Retinal pigment epithelial cell (primary cell): Measurements from ENCODE around the gene VIPR1.

ENCODE experiments used
- DNase-seq: peaks from one replicate; pipeline ENCODE4 v3.0.0-alpha.2; 2010; ENCODE audit warnings: low read depth
- H3K4me3 ChIP-seq: 2 replicates; pipeline ENCODE4 v1.5.1; 2011; ENCODE audit warnings: mild to moderate bottlenecking, low read length, control low read depth, moderate library complexity
- CTCF ChIP-seq: conservative IDR thresholded peaks from 2 replicates; pipeline ENCODE4 v1.5.1; 2011; ENCODE audit warnings: low read depth, low read length, control low read depth, inconsistent platforms

The VIPR1 gene

GRCh38 chr3:42489116-42489936, 13.1 kb upstream of the VIPR1 start:
- no peak for DNase-seq
- no peak for TF ChIP-seq CTCF
- H3K4me3 ChIP-seq = no peak overlapping the region

GRCh38 chr3:42489937-42490227, 12.6 kb upstream of the VIPR1 start:
- no peak overlapping the region for H3K4me3 ChIP-seq
- no peak for DNase-seq
- TF ChIP-seq CTCF = no peak

DNA sequence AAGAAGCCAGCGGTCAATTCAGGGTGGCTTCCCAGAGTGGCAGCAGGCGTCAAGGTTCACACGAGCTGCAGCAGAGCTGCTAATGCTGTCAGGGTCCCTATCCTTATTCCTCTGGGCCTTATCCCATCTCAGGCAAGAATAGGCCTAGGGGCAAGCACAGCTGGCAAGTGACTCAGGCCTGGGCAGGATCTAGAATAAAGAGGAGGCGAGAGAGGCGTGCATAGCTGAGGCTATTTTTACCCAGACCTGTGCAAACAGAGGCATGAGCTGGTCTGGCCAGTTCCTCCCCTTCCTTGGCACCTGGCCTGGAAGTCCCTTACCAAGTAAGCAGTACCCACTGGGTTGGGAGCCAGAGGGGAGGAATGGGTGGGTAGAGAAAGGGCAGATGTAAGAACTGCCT, 12.2 kb upstream of the VIPR1 start:
- DNase-seq = no peak
- H3K4me3 ChIP-seq = no peak overlapping the region
- TF ChIP-seq CTCF = no peak

DNA sequence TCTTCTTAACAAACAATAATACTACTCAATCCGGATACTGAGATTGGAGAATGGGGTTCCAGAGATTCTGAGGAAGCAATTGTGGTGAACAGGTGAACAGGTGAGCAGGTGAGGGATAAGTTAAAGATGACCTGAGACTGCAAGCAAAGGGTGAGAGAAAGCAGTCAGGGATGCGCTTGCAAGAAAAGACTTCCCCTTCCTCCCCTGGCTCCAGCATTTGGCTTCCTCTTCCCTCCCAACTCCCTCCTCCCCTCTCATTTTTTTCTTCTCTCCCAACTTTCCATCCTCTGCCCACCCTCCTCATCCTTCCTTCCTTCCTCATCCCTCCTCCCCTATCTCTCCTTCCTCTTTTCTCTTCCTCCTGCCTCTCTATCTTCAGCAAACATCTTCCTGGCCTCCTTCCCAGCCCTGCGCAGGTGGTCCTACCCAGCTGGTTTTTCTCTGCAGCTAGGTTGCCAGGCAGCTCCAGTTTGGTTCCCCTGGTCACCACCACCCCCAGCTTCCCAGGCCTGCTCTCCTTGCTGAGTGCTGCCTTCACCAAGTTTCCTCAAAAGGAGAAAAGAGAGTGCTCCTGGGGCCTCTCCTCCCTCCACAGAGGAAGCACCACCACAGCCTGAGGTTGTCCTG, 10.4 kb upstream of the VIPR1 start:
- no peak for TF ChIP-seq CTCF
- DNase-seq = no peak
- H3K4me3 ChIP-seq = no peak overlapping the region

GRCh38 chr3:42492508-42493080, 9.8 kb upstream of the VIPR1 start:
- TF ChIP-seq CTCF = no peak
- DNase-seq = no peak

GRCh38 chr3:42493126-42493797, 9.2 kb upstream of the VIPR1 start:
- no peak overlapping the region for H3K4me3 ChIP-seq
- TF ChIP-seq CTCF = no peak
- DNase-seq = no peak

More at GRCh38 chr3:42492508-42493080, 9.8 kb upstream of the VIPR1 start:
- H3K4me3 ChIP-seq = no peak overlapping the region
